GM21717 (cell line): Measurements from ENCODE around the gene INSIG2.
A peak's percentile ranks its signal among the peaks of the same experiment; 100 is the strongest.

Source experiments
- ATAC-seq: cut with Tn5 transposase; IDR thresholded peaks from one replicate; pipeline ENCODE4 v1.9.1; 2021; ENCODE audit warnings: mild to moderate bottlenecking, moderate library complexity; ENCODE audit not compliant: unreplicated experiment

INSIG2 gene

GRCh38 chr2:118088051-118089024 is at the start of gene INSIG2:
Gene INSIG2 (plus strand): TSS chr2:118088471. CDS start chr2:118096557, 8,086 bp downstream.
- ATAC-seq, result peak; percentile 96

- ATAC-seq, result no peak
Observed at GRCh38 chr2:118040891-118041290, 47.4 kb upstream of the INSIG2 start.

DNA sequence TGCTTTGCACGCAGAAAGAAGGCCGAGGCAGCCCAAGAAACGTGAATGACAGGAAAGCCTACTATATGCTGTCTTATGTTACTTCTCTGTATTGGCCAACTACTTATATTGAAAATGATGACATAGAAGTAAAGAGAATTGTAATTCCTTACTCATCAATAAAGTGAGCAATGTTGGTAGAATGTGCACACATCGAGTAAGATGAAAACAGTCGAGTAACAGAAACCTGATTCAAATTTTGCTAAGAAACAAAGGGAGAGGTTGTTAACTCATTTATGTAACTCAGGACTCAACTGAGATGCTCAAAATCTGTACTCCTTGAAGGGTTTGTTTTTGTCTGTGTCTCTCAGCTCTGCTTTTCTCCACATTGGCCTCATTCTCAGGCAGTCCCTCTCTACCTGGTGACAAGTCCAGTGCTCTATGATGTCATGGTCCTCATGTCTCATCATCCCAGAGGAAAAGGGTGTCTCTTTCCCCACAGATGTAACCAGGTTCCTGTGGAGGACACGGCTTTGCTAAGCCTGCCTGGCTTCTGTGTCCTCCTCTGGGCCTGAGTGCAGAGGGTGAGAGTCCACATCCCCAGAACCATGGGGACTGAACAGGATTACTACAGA is 44.1 kb upstream of the INSIG2 start:
- no peak for ATAC-seq

DNA sequence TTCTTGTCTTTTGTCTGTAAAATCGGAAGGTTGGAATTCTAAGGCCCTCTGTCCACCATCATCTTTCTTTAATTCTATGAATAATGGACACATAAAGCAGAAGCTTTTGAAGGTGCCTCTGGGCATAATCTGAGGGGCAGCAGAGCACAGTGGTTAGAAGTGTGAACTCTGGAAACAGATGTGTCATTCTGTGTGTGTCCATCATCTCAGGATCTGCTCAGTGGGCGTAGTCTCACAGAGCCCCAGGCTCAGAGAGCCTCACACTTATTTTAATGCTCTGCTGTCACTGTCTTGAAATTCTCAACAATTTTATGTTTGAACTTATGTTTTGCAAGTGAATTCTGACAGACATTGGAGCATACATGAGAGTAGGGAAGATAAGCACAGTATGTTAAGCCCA is 43.4 kb upstream of the INSIG2 start:
- no peak for ATAC-seq

GRCh38 chr2:118045286-118045685 is 43.0 kb upstream of the INSIG2 start:
- ATAC-seq, result no peak

- ATAC-seq, result no peak
Observed at GRCh38 chr2:118046634-118047210, 41.5 kb upstream of the INSIG2 start.

- ATAC-seq, result no peak
Observed at GRCh38 chr2:118047380-118047826, 40.9 kb upstream of the INSIG2 start.

GRCh38 chr2:118048401-118048800 is 39.9 kb upstream of the INSIG2 start:
- no peak for ATAC-seq

DNA sequence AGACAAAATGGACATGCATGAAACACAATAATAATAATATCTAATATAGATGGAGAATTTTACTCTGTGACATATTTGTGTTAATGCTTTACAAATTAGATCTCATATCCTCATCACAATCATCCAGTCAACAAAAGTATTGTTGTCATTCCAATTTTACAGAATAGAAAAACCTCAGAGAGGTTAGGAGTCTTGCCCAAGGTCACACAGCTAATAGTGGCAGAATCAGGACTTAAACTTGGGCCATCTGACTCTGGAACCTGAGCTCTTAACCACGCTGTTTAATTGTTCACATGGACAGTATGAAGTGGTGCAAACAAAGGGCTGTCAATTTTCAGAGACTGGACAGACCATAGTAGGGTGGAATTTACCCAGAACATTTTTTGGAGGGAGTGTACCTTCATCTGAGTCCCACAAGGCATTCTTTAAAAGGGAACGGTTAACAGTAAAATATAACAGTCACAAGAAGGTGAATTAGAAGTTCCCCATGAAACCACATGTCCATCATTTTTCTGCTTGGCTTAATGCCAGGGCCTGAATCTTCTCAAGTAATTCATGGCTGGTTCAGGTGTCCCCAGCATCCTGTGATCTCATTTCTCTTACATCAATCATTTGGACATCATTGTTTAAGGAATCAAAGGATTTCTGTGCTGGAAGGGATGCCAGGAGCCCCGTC is 39.0 kb upstream of the INSIG2 start:
- ATAC-seq, result no peak

DNA sequence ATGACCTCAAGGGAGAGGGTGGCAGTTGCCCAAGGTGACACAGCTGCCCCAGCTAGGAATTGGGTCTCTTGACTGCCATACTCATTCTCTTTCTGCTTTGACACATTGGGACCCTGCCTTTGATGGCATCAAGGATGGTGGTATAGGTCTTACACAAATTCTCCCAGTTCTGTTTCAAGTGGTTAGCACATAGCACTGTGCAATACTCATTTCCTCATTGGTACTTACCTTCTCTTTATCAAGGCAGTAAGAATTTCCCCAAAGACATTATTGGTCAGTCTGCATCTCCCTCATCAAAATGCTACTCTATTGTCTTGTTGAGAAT is 38.5 kb upstream of the INSIG2 start:
- ATAC-seq, result peak; percentile 90

DNA sequence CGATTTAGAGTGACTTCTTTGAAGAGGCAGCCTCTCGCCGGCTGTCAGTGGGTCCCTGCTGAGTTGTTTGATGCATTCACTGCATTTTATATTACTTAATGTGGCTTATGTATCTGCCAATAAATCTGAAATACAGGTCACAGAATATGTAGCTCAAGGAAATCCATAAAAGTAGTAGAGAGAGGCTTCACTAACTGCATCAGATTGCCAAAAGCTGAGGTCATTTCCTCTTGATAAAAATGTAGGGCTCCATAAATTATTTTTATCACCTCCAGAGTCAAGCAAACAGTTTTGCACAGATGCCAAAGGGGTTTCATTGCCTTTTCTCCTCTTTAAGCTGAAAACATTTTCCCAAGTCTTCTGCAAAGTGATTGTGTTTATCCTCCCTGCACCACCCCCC is 37.9 kb upstream of the INSIG2 start:
- ATAC-seq, result no peak

- ATAC-seq, result no peak
Observed at GRCh38 chr2:118050974-118051373, 37.3 kb upstream of the INSIG2 start.

DNA sequence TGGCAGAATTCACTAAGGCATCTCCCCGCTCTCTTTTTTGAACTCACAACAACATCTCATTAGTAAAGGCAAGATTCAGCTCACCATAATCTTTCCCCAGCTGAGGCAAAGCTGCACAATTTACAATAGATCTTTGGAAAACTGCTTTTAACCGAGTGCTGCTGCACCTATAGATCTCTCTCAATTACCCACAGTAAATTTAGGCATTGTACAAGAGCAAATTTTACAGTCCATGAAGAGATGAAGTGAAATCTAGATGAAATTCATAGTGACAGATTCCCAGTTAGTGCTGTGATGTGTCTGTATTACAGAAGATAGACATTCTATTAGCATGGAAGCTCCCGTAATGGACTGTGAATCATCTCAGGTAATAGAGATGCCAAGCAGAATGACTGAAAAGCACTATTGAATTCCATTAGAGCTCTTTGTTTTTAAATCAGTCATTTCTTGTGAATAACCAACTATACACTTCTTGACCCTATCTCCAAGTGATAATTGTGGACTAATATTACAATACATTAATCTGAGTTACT is 36.4 kb upstream of the INSIG2 start:
- no peak for ATAC-seq

GRCh38 chr2:118052474-118052873 is 35.8 kb upstream of the INSIG2 start:
- ATAC-seq, result no peak

GRCh38 chr2:118053681-118054080 is 34.6 kb upstream of the INSIG2 start:
- no peak for ATAC-seq

- no peak for ATAC-seq
Observed at GRCh38 chr2:118054213-118055008, 33.9 kb upstream of the INSIG2 start.

DNA sequence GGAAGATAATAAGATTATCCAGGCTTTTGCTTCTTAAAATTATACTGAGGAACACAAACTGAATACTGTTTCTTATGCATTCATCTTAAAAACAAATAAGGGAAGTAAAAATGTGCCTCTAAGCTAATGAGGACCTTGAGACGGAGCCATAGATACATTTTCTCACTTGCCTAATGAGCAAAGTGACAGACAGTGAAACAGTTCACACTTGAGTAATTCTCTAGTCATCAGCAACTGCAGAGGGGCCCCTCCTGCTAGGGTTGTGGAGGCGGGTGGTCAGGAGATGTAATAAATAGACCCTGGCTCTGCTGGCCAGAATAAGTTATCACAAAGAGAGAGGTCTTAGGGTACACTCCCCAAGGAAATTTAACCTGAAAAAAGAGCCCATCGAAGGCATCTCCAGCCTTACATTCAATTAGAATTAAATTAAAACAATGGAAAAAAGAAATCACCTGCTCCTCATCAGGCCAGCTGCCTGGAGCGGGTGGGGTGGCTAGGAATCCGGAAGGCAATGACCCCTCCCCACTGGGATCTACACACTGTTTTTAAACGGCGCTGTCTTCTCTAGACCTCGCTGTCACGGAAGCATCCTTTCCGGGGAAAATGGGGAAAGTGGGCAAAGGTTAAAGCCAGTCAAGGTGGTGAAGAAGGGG is 32.6 kb upstream of the INSIG2 start:
- ATAC-seq, result peak; percentile 84

- ATAC-seq, result peak; percentile 89
Observed at GRCh38 chr2:118056165-118056534, 32.1 kb upstream of the INSIG2 start.

GRCh38 chr2:118056801-118057200 is 31.5 kb upstream of the INSIG2 start:
- ATAC-seq, result no peak

DNA sequence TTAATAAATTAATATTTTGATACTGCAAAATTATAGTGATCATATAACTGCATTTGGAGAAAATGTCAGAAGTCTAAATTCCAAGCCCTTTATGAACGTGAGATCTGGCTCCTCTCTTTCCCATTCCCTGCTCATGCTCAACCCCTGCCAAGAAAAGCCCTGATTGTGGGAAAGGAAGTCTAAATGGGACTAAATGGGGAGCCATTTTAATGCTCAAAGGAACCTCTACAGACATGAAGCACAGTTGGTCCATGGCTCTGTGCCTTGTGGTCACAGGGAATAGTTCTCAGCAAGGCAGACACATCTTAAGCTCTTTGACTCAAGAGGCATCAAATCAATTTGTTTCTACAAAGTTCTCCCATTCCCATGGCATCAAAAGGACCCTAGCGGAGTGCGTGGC is 29.3 kb upstream of the INSIG2 start:
- ATAC-seq, result no peak
